ENCODE measurements around the gene MGAT3.
"Not testable (repeated sequence)": the region's sequence is repeated elsewhere in the genome, so short reads cannot be mapped to it uniquely, and the experiment has no call there.

Gene MGAT3

DNA sequence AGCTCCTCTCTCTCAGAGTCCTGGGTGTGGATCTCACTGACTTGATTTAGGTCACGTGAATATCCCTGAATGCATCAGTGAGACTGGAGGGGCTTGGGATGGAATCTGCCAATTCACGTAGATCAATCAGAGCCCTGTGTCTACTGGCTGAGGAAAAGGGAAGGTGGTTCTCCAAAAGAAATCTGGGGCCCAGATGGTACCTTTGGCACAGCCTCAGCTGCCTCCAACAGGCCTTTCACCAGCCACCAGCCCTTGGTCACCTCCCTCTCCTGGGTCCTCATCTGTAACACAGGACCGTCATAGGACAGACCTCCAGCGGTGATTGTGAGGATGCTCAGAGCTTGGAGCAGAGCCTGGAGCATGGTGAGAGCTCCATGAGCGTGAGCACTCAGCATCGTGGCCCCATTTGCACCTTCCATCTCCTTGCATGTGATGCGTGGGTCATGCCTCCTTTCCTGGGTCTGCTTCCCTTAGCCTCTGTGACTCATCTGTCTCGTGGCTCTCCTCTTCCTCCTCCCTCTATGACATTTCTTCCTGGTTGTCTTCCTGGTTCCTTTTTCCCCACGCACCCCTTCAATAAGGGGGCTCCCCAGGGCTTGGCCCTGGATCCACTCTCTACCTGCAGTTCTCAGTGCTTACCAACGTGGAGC lies 37.8 kb downstream of the MGAT3 start:
- no peak for DNase-seq

DNA sequence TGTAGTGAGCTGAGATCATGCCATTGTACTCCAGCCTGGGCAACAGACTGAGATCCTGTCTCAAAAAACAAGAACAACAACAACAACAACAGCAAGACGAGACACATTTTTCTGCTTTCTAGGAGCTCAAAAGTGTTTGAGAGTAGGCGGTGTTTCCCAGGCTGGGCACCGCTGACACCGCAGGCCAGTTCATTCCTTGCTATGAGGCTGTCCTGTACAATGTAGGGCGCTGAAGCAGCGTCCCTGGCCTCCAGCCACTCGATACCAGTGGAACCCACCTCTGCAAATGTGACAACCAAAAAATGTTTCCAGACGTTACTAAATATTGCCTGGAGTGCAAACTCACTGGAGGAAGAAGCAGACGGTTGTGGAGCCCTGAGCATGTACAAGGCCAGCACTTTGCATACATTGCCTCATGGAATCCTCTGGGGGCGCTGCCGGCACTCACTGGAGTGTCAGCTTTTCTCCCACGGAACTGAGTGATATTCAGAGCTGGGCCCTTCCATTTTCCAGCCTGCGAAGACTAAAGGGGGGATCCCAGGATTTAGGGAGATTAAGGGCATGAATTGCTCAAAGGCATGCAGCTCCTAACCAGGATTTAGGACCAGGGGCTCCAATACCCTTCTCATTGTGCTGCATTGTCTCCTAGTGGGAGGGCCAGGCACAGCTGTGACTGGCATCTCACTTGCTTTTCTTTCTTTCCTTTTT lies 39.5 kb downstream of the MGAT3 start:
- peak; percentile 62 for DNase-seq

DNA sequence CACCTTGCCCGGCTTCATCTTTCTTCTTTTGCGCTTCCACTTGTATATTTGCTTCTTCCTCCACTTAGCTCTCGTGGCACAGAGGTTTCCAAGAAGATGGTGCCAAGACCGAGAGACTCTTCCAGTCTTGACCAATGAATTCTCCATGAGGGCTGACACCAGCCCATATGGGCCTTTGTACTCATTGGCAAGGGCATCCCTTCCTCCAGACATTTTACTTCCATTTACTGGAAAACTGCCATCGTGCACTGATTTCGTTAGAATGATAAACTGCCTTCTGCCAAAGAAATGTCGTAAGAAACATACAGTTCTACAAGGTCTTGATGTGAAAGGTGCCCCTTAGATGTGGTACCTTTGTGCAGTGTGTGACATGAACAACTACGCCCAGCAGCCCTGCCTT lies 40.6 kb downstream of the MGAT3 start:
- no peak for DNase-seq

GRCh38 chr22:39498368-39498767 lies 41.6 kb downstream of the MGAT3 start:
- DNase-seq = no peak

DNA sequence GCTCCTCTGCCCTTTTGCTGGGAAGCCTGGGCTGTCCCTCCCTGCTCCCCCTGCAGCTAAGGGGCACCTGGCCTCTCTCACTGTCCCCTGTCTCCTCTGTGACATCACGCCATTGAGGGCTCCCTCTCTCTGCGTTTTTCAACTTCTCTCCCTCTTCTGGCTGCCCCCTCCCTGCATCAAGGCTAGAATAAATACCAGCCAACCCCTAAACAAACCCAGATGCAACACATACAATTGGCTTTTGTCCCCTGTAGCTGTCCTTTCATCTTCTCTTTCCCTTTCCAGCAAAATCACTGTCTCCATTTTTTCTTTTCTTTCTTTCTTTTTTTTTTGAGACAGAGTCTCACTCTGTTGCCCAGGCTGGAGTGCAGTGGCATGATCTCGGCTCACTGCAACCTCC lies 42.0 kb downstream of the MGAT3 start:
- DNase-seq = no peak

GRCh38 chr22:39500101-39500500 lies 43.3 kb downstream of the MGAT3 start:
- no peak for DNase-seq

GRCh38 chr22:39501644-39502108 lies 44.9 kb downstream of the MGAT3 start:
- no peak for DNase-seq

- DNase-seq = peak; percentile 86
Observed at GRCh38 chr22:39502109-39502788, 45.4 kb downstream of the MGAT3 start, which contains the start of gene MIEF1. TSS of gene MIEF1 (plus strand) at chr22:39502290. CDS start at chr22:39511295, 9,005 bp downstream.

DNA sequence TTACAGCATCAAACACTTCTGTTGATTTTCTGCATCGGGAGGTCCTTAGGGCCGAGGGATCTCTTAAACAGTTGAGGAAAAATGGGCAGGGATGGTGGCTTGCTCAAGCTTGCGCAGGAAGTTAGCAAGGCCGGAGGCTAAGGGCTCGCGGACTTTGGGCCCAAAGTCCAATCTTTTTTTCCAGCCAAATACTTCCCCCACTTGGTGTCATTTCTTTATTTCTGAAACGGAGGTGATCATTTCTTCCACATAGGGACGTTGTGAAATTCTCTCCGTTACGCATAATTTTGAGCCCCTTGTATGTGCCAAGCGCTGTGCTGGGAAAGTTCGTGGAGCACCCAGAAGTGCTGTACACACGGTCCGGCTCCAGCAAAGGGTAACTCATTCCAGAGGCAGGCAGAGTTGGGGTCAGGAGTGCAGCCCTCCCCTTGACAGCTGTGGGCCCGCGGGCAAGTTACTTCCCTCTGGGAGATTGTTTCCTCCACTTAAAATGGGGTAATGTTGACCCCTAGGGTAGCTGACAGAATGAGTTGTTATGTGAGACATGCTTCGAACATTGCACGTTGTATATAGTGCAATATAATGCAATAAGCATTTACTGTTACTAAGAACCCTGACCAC lies 46.1 kb downstream of the MGAT3 start:
- no peak for DNase-seq

GRCh38 chr22:39503630-39504029 lies 46.8 kb downstream of the MGAT3 start:
- no peak for DNase-seq

GRCh38 chr22:39504071-39504470 lies 47.3 kb downstream of the MGAT3 start:
- DNase-seq = no peak

- not testable (repeated sequence) for DNase-seq
Observed at GRCh38 chr22:39507021-39507420, 50.2 kb downstream of the MGAT3 start.

GRCh38 chr22:39508393-39508792 lies 51.6 kb downstream of the MGAT3 start:
- no peak for DNase-seq

DNA sequence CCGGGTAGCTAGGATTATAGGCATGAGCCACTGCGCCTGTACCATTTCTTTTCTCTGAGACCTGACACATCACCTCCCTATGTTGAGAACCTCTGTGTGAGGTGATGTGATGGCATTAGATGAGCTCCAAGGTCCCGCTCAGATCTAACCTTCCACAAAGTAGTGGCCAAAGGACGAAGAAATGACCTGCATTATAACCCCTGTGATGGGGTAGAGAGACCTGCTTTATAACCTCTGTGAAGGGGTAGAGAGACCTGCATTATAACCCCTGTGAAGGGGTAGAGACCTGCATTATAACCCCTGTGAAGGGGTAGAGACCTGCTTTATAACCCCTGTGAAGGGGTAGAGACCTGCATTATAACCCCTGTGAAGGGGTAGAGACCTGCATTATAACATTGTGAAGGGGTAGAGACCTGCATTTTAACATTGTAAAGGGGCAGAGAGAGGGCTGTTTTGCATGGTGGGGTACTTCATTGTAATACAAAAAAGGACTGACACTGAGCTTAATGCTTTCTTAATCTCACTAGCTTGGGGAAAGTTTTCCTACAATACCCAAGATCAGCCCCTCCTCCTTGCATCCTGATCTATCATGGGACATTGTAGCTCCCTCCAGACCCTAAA lies 53.8 kb downstream of the MGAT3 start:
- DNase-seq = no peak

GRCh38 chr22:39511226-39511625 lies 54.4 kb downstream of the MGAT3 start:
- no peak for DNase-seq

GRCh38 chr22:39512026-39512425 lies 55.2 kb downstream of the MGAT3 start:
- DNase-seq = no peak

DNA sequence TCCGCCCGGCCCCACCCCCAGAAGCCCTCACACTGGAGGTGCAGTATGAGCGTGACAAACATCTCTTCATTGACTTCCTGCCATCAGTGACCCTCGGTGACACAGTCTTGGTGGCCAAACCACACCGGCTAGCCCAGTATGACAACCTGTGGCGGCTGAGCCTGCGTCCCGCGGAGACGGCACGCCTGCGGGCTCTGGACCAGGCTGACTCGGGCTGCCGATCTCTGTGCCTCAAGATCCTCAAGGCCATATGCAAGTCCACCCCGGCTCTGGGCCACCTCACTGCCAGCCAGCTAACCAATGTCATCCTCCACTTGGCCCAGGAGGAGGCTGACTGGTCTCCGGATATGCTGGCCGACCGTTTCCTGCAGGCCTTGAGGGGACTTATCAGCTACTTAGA lies 57.0 kb downstream of the MGAT3 start:
- DNase-seq = no peak

DNA sequence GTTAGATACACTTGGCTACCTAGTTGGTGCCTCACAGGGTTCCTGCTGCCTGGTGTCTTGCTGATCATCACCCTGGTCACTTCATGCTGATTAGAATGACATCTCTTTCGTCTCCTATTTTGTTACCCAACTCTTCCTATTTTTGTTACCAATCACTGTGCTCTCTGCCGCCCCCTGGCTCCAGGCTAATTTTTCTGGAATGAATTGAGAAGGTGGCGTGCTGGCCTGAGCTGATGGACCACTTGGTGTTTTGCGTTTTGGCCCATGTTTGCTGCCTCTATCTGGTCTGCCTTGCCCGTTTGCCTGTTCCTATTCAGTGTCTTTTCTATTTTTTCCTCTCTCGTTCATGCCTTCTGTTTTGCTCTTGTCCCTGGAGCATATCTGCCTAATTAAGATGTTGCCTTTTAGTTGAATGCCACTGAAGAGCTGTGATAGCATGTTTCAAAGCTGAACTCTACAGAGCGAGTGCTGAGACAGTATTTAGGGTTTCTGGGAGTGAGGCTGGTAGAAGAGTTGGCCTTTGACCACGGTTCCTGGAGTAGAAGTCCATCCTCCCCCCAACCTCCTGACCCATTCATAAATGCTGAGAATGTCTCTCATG lies 57.7 kb downstream of the MGAT3 start:
- DNase-seq = peak; percentile 68

GRCh38 chr22:39515266-39516050 lies 58.6 kb downstream of the MGAT3 start:
- no peak for DNase-seq

GRCh38 chr22:39517470-39517869 lies 60.7 kb downstream of the MGAT3 start:
- no peak for DNase-seq

GRCh38 chr22:39518144-39518786 lies 61.5 kb downstream of the MGAT3 start:
- no peak for DNase-seq
